NCI-H2196 (cell line): ENCODE results near the gene ITGA2.

Source experiments
- DNase-seq: peaks from one replicate; lab custom pipeline; 2025; ENCODE audit not compliant: unreplicated experiment; lab: John Stamatoyannopoulos, UW

ITGA2 gene

DNA sequence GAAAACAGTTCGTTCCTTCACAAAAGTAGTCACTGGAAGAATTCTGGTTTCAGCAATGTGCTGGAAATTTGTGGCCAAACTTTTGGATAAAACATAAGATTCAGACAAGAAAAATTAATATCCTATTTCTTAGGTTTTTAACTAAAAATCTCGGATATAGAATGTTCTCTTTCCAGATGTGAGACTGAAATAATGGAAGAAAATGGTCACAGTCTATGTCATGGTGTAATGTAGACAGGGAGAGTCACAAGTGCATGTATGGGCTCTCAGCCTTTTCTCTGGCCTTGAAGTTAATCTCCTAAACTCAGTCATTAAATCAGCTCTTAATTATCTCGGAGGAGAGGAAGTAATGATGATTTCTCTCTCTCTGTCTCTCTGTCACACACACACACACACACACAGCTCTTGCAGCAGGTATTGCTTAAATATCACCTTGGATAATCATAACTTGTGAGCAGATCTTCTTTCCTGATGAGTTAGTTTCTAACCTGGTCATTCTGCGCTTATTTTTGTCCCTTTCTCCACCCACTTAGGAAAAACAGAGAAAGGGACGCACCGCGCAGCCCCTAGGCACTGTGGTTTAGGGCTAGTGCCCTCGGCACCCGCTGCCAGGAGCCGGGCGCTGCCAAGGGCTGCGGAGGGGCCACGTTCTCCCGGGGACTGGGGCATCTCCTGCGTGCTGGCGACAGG, 672 bp upstream of the ITGA2 start:
- no peak for DNase-seq

DNA sequence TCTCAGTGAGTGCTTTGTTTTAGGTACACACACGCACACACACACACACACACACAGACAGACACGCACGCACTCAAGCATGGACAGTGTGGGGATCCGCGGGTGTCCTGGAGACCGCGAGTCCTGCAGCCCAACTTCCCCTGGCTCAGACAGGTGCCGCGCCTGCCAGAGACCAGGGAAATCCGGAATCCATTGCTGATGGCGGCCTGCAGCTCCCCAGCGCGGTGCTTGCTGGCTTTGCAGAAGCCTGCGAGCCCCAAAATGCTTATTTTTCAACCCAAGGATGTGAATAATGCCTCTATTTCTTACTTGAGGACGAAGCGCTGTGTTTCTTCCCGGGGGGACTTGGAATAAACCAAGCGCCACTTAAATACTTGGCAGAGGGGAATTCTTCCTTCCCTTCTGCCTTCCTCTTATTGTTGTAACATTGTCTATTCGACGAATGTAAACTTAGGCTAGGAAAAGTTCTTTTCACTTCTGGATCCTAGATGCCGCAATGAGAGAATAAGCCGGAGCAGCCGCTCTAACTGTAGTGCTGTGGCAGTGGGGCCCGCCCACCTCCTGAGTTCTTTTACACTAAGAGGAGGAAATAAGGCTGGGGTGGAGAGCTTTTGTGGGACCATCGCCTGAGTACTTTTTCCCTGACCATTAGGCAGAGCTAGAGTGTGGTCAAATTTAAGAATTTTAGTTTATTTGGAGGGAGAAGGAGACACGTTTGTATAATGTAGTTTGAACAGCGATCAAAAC, 802 bp downstream of the ITGA2 start:
- no peak for DNase-seq

DNA sequence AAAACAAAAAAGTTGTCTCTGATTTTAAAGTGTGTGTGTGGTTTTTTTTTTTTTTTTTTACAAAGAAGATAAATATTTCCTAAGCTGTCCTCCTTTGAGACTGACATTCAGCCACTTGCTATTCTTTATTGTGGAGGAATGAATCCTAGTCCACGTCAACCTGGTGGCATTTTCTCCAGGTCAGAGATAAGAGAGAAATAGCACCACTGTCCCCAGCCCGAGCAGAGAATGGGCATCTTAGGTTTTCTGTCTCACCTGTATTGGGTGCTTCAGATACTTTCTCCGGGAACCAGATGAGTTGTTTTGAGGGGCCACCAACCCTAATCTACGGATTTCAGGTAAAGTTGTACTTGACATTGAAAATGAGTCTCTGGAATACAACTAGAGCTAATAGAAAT, 1.4 kb downstream of the ITGA2 start:
- no peak for DNase-seq

GRCh38 chr5:52993367-52993766, 4.2 kb downstream of the ITGA2 start:
- DNase-seq, result no peak

- DNase-seq, result no peak
Measured at GRCh38 chr5:52994266-52994665, 5.1 kb downstream of the ITGA2 start.

DNA sequence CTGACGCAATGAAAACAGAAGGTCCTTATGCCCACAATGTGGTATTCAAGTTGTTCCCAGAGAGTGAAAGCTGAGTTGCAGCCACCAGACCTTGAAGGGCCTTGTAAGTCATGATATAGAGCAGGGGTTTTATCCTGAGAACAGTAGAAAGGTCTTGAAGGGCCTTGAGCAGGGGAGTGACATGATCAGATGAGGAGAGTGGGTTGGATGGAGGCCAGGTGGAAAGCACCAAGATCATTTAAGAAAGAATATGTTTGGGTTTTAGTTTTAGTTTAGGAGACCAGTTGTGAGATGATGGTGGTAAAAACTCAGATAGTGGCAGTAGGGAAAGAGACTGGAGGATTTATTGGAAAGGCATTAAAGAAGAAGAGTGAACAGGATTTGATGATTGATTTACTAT, 5.9 kb downstream of the ITGA2 start:
- DNase-seq, result no peak

GRCh38 chr5:52995914-52996313, 6.8 kb downstream of the ITGA2 start:
- no peak for DNase-seq

DNA sequence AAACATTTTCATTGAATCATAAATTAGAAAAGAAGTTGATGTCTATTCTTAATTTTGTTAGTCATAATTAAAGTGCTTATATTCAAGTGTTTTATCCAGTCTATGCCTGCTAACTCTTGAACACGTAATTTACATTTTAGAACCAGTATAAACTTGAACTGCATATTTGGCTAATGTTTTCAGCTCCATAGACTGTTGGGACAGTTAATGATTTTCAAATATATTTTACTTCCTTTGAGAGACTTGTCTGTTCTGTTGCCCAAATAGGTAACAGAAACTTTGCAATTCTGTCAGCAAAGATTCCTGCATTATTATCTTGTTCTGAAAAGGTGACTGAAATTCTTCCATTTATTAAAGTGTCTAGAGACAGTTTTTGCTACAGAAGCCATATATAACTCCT, 7.8 kb downstream of the ITGA2 start:
- DNase-seq, result no peak

GRCh38 chr5:52997424-52997823, 8.3 kb downstream of the ITGA2 start:
- DNase-seq, result no peak

GRCh38 chr5:52998552-52999313, 9.6 kb downstream of the ITGA2 start:
- DNase-seq, result no peak

GRCh38 chr5:52999344-52999949, 10.3 kb downstream of the ITGA2 start:
- DNase-seq, result no peak

DNA sequence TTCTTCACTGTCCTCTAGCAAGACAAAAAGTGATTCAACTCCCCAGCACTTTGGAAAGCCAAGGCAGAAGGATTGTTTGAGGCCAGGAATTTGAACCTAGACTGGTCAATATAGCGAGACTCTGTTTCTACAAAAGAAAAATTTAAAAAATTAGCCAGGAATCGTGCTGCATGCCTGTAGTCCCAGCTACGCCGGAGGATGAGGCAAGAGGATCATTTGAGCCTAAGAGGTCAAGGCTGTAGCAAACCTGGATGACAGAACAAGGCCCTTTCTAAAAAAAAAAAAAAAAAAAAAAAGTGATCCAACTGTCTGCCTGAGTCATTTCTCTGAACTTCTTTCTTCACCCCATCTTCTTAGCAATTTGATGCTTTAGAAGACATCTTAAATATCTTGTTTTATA, 12.4 kb downstream of the ITGA2 start:
- no peak for DNase-seq

DNA sequence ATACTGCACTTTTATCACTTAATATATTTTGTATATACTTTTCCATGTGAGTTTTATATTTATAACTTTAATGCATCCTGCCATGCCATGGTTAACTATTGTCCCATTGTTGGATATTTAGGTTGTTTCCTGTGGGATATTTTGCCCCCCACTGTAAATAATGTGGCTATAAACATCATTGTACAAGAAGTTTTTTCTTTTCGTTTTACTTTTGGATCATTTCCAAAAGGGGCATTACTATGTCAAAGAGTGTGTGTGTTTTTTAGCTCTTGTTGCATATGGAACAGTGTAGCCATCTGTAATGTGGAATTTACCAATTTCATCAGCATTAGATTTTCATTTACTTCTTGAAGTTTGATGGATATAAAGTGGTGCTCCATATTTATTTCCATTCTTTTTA, 13.3 kb downstream of the ITGA2 start:
- no peak for DNase-seq

DNA sequence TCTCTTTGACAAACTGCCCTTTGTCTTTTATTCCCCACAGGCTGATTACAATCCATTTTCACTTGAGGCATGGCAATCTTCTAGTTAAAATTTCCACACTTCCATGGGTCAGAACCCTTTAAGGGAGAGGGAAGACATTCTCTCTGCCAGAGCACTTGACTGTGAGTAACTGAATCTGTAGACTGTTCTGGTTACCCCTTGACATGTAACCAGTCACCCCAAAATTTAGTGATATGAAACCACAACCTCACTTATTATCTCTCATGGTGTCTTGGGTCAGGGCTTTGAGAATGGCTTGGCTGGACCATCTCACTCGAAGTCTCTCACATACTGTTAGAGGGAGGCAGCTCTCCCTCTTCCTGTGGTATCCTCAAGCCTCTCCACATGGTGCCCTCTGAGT, 14.0 kb downstream of the ITGA2 start:
- DNase-seq, result no peak

DNA sequence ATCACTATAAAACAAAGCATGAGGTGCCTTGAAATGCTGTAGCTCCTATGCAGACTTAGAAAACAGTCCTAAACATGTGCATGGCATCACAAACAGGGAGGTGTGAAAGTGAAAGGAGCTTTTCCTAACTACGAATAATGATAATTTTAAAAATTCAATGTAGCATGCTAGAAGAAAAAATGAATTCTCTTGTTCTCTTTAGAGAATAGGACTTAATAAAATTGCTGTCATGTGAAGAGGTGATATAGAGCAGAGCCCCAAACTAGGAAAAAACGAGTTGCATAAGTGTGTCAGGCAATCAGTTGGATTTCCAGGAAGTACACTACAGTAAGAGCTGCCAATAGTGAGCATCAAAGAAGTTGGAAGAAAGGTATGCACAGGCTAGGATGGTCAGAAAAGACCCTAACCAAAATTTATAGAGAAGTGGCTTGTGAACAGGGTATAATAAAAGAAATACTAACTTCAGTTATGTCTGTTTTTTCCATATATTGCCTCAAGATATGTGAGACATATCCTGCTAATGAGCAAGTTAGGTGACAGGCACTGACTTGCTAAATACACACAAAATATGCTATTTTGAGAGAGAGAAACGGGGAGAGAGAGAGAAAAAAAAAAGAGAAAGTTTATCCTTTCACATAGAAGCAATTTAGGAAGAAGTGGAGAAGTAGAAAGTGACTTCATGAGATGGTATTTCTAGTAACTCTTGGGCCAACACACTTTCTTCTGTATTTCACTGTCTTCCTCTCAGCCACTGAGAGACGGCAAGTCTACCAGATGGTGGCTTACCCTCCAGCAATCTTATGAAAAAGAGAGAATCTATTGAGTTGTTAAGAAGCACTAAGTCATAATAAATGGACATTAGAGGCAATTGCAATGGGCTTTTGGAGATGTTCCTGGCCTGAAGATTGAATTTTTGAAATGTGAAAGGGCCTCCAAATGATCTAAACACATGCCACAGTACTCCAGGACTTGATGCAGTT, 18.0 kb downstream of the ITGA2 start:
- no peak for DNase-seq

- no peak for DNase-seq
Measured at GRCh38 chr5:53008751-53009150, 19.6 kb downstream of the ITGA2 start.

GRCh38 chr5:53009816-53010215, 20.7 kb downstream of the ITGA2 start:
- DNase-seq, result no peak

DNA sequence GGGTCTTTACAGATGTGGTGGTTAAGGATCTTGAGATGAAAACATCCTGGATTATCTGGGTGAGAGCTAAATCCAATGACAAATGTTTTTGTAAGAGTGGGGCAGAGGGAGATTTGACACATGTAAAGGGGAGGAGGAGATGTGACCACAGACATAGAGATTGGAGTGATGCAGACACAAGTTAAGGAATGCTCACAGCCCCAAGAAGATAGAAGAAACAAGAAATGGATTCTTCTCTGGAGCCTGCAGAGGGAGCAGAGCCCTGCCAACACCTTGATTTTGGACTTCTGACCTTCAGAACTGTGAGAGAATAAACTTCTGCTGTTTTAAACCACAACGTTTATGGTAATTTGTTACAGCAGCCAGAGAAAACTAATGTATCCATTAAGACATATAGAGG, 21.7 kb downstream of the ITGA2 start:
- DNase-seq, result no peak

GRCh38 chr5:53011233-53011632, 22.1 kb downstream of the ITGA2 start:
- DNase-seq, result no peak

GRCh38 chr5:53013857-53014256, 24.7 kb downstream of the ITGA2 start:
- DNase-seq, result no peak
